Retinal pigment epithelial cell (primary cell): ENCODE measurements around the gene MIER3.

Experiments
- DNase-seq: peaks from one replicate; pipeline ENCODE4 v3.0.0-alpha.2; 2010; ENCODE audit warnings: low read depth
- H3K4me3 ChIP-seq: 2 replicates; pipeline ENCODE4 v1.5.1; 2011; ENCODE audit warnings: mild to moderate bottlenecking, low read length, control low read depth, moderate library complexity
- TF ChIP-seq, protein P1 (sequence below): conservative IDR thresholded peaks from 2 replicates; pipeline ENCODE4 v1.5.1; 2011; ENCODE audit warnings: low read depth, low read length, control low read depth, inconsistent platforms

MIER3 gene

DNA sequence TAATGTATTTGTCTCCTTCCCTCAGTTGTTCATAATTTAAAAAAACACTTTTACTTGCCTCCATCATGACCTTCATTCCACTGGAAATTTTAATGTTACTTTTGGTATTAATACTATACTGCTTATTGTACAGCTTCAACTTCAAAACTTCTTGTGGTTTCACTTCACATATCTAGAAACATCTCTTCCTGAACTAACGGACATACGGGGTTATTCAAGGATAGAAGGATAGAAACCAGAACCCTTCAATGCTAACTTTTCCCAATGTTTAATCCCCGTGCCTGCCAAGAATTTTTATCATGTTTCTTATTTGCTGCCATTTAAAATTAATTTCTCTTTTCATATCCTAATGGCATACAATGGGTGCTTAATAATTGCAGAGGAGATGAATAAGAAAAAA is 78.9 kb downstream of the MIER3 start:
- H3K4me3 ChIP-seq = no peak overlapping the region
- TF ChIP-seq, protein P1, sequence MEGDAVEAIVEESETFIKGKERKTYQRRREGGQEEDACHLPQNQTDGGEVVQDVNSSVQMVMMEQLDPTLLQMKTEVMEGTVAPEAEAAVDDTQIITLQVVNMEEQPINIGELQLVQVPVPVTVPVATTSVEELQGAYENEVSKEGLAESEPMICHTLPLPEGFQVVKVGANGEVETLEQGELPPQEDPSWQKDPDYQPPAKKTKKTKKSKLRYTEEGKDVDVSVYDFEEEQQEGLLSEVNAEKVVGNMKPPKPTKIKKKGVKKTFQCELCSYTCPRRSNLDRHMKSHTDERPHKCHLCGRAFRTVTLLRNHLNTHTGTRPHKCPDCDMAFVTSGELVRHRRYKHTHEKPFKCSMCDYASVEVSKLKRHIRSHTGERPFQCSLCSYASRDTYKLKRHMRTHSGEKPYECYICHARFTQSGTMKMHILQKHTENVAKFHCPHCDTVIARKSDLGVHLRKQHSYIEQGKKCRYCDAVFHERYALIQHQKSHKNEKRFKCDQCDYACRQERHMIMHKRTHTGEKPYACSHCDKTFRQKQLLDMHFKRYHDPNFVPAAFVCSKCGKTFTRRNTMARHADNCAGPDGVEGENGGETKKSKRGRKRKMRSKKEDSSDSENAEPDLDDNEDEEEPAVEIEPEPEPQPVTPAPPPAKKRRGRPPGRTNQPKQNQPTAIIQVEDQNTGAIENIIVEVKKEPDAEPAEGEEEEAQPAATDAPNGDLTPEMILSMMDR = no peak

DNA sequence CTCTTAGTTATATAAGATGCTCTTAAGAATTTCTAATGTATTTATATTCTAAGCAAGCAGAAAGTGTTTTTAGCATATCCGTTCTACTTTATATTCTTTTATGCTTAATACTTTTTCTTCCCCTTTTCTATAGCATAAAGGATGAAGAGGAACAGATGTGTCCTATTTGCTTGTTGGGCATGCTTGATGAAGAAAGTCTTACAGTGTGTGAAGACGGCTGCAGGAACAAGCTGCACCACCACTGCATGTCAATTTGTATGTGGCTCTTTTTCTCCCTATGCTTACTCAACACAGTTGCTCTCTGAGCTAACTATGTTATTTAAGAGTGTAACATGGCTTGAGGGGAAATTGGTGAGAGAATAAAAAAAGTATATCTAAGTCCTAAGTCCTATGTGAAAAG is 80.1 kb downstream of the MIER3 start:
- DNase-seq = no peak
- H3K4me3 ChIP-seq = no peak overlapping the region
- TF ChIP-seq, protein P1 = no peak

More for the DNA sequence above, 78.9 kb downstream of the MIER3 start:
- DNase-seq = no peak
